Tibial artery (tissue), 4 donors: Measurements from ENCODE around the gene CDR2.
"Not testable (repeated sequence)": the region's sequence is repeated elsewhere in the genome, so short reads cannot be mapped to it uniquely, and the experiment has no call there.

Experiments
- DNase-seq, 2 donors: peaks; one replicate each; pipeline ENCODE4 v3.0.0-alpha.2; 2019
- H3K27ac ChIP-seq, 2 donors: fragments of 200-600 bp; sonication (generic) in 1 of 2; 1 replicate in 1 of 2; 2 replicates in 1 of 2; pipeline ENCODE4 v1.5.1; 2018 to 2019; ENCODE audit warnings: mild to moderate bottlenecking in 1 of 2
- H3K27me3 ChIP-seq, 2 donors: fragments of 200-600 bp; sonication (generic) in 1 of 2; one replicate each; pipeline versions ENCODE4 v1.5.1 to v1.6.0; 2016 to 2019
- H3K36me3 ChIP-seq, 3 donors: fragments of 200-600 bp; sonication (generic) in 2 of 3; one replicate each; pipeline ENCODE4 v1.5.1; 2016 to 2019; ENCODE audit warnings: mild to moderate bottlenecking in 2 of 3
- H3K4me1 ChIP-seq, 4 donors: fragments of 200-600 bp; sonication (generic) in 2 of 4; 1 replicate in 3 of 4; 2 replicates in 1 of 4; pipeline ENCODE4 v1.5.1; 2016 to 2019
- H3K4me3 ChIP-seq, 2 donors: fragments of 200-600 bp; sonication (generic) in 1 of 2; 1 replicate in 1 of 2; 2 replicates in 1 of 2; pipeline ENCODE4 v1.5.1; 2018 to 2019; ENCODE audit warnings: mild to moderate bottlenecking in 2 of 2
- H3K9me3 ChIP-seq, 3 donors: fragments of 200-600 bp; sonication (generic) in 1 of 3; one replicate each; pipeline ENCODE4 v1.5.1; 2016 to 2019
- CTCF ChIP-seq, 2 experiments: fragments of 200-600 bp in 1 of 2; fragments of 450-650 bp in 1 of 2; IDR thresholded peaks; one replicate each; pipeline ENCODE4 v1.5.1; 2017 to 2019; ENCODE audit warnings: antibody characterized with exemption in 2 of 2, mild to moderate bottlenecking in 1 of 2, moderate library complexity in 1 of 2
- intact Hi-C: fragments of 100-400 bp; cut with DNase I; formaldehyde crosslinking; loops from one replicate; pipeline ENCODE4 v1.15.0; 2023; ENCODE audit warnings: low total_unique reads

The CDR2 gene

GRCh38 chr16:22306788-22307187 lies 67.6 kb downstream of the CDR2 start:
- Histone ChIP-seq H3K9me3 (no peaks in the 10 kb centered on the region), H3K4me1 (no peaks in the 10 kb centered on the region), H3K4me3 (no peak overlapping the region), H3K36me3 (peaks cover 41 to 96% (median 75%) of the 10 kb centered on the region in 3 donors), H3K27ac (no peak overlapping the region), H3K27me3 (no peaks in the 10 kb centered on the region)
- no peak for DNase-seq
- TF ChIP-seq CTCF (IDR thresholded peaks at IDR 0.05) = no peak
- intact Hi-C loops = no loop called here

- no peaks in the 10 kb centered on the region for H3K27me3 ChIP-seq
- H3K9me3 ChIP-seq = no peaks in the 10 kb centered on the region
- intact Hi-C loops = loop anchor here (5.0 kb wide), 1 partner anchor 297 kb away; the partner anchor contains the start of gene MOSMO
- TF ChIP-seq CTCF (IDR thresholded peaks at IDR 0.05) = no peak
- DNase-seq = no peak
- H3K36me3 ChIP-seq = peaks cover 26 to 74% (median 62%) of the 10 kb centered on the region in 3 donors
- H3K4me3 ChIP-seq = no peak overlapping the region
- H3K4me1 ChIP-seq = peaks cover 0 to 12% (median 8%) of the 10 kb centered on the region in 4 donors
- H3K27ac ChIP-seq = no peak overlapping the region
Measured at GRCh38 chr16:22304411-22304810, 70.0 kb downstream of the CDR2 start.

GRCh38 chr16:22302776-22303363 lies 71.5 kb downstream of the CDR2 start:
- Histone ChIP-seq H3K27ac (no peak overlapping the region), H3K4me3 (no peak overlapping the region), H3K36me3 (peaks cover 16 to 59% (median 47%) of the 10 kb centered on the region in 3 donors), H3K9me3 (no peaks in the 10 kb centered on the region), H3K27me3 (no peaks in the 10 kb centered on the region), H3K4me1 (peaks cover 0 to 22% (median 12%) of the 10 kb centered on the region in 4 donors)
- intact Hi-C loops = loop anchor here (5.0 kb wide), 1 partner anchor 296 kb away; the partner anchor contains the start of gene MOSMO
- no peak for TF ChIP-seq CTCF (IDR thresholded peaks at IDR 0.05)
- no peak for DNase-seq

GRCh38 chr16:22301423-22301822 lies 73.0 kb downstream of the CDR2 start:
- intact Hi-C loops = loop anchor here (5.0 kb wide), 1 partner anchor 294 kb away; the partner anchor contains the start of gene MOSMO
- not testable (repeated sequence) for DNase-seq

GRCh38 chr16:22300427-22301071 lies 73.9 kb downstream of the CDR2 start:
- H3K4me1 ChIP-seq = peaks cover 0 to 27% (median 16%) of the 10 kb centered on the region in 4 donors
- TF ChIP-seq CTCF (IDR thresholded peaks at IDR 0.05) = peak; percentile 14 to 41
- intact Hi-C loops = loop anchor here (5.0 kb wide), 1 partner anchor 293 kb away; the partner anchor contains the start of gene MOSMO
- H3K9me3 ChIP-seq = no peaks in the 10 kb centered on the region
- H3K36me3 ChIP-seq = peaks cover 11 to 36% (median 24%) of the 10 kb centered on the region in 3 donors
- H3K27me3 ChIP-seq = no peaks in the 10 kb centered on the region
- DNase-seq = no peak
- H3K4me3 ChIP-seq = no peak overlapping the region
- H3K27ac ChIP-seq = no peak overlapping the region

More at GRCh38 chr16:22301423-22301822, 73.0 kb downstream of the CDR2 start:
- H3K27me3 ChIP-seq, H3K9me3 ChIP-seq, H3K27ac ChIP-seq, H3K4me3 ChIP-seq: not testable (repeated sequence)
- H3K4me1 ChIP-seq = peaks cover 0 to 24% (median 14%) of the 10 kb centered on the region in 4 donors
- peaks cover 11 to 44% (median 32%) of the 10 kb centered on the region in 3 donors for H3K36me3 ChIP-seq

- Histone ChIP-seq H3K4me1 (peaks cover 0 to 27% (median 16%) of the 10 kb centered on the region in 4 donors), H3K27ac (peak overlapping the region in 1 of 2 donors; percentile 89), H3K36me3 (peaks cover 9 to 20% (median 10%) of the 10 kb centered on the region in 3 donors), H3K27me3 (no peaks in the 10 kb centered on the region), H3K9me3 (no peaks in the 10 kb centered on the region), H3K4me3 (peak overlapping the region in 1 of 2 donors; percentile 91)
- intact Hi-C loops = loop anchor here (2.0 to 10.0 kb wide), 2 partner anchors 64 to 100 kb away; no protein-coding TSS in a partner anchor
- no peak for DNase-seq
- TF ChIP-seq CTCF (IDR thresholded peaks at IDR 0.05) = no peak
Measured at GRCh38 chr16:22299036-22299435, 75.4 kb downstream of the CDR2 start.
